CD4-positive, alpha-beta memory T cell (primary cell): ENCODE data around the gene MRGPRF. TPM values are rescaled to one million over a fixed set of nuclear protein-coding genes. Genes with fewer than 3 reads are reported as not detected.

Experiments
- CTCF ChIA-PET: fragments of 350-600 bp; sonication (Branson Sonifier 250); formaldehyde crosslinking; loops from one replicate; lab custom pipeline; 2021; ENCODE audit warnings: inconsistent platforms; ENCODE audit not compliant: partially characterized antibody; lab: Charles Lee
- POLR2A ChIA-PET: fragments of 350-600 bp; sonication (Branson Sonifier 250); formaldehyde crosslinking; loops from one replicate; lab custom pipeline; 2021; ENCODE audit not compliant: partially characterized antibody; lab: Charles Lee
- DNase-seq, 5 donors: peaks; one replicate each; pipeline versions ENCODE4 v3.0.0 to v3.0.0-alpha.2; 2020 to 2022; ENCODE audit warnings: mixed read lengths in 1 of 5
- H3K27ac ChIP-seq: one replicate; pipeline ENCODE4 v1.7.0; 2013; ENCODE audit warnings: low read depth, low read length
- H3K27me3 ChIP-seq: 2 replicates; pipeline ENCODE4 v1.7.0; 2013; ENCODE audit warnings: mild to moderate bottlenecking, low read length, moderate library complexity; ENCODE audit not compliant: insufficient read depth
- H3K36me3 ChIP-seq: 2 replicates; pipeline ENCODE4 v1.7.0; 2013; ENCODE audit warnings: mild to moderate bottlenecking, low read length, moderate library complexity; ENCODE audit not compliant: insufficient read depth
- H3K4me1 ChIP-seq: 2 replicates; pipeline ENCODE4 v1.7.0; 2013; ENCODE audit warnings: mild to moderate bottlenecking, low read length, moderate library complexity; ENCODE audit not compliant: insufficient read depth
- H3K4me3 ChIP-seq, 2 donors: one replicate each; pipeline ENCODE4 v1.7.0; 2013; ENCODE audit warnings: low read length in 2 of 2, mild to moderate bottlenecking in 1 of 2
- H3K9me3 ChIP-seq, 2 donors: one replicate each; pipeline ENCODE4 v1.7.0; 2013; ENCODE audit warnings: low read length in 2 of 2, control low read depth in 1 of 2; ENCODE audit not compliant: control insufficient read depth in 1 of 2
- H3K27ac Mint-ChIP-seq, 7 donors: one replicate each; pipeline ENCODE4 v1.8.0; 2020 to 2021; ENCODE audit warnings: mixed read lengths in 7 of 7, mild to moderate bottlenecking in 6 of 7, inconsistent platforms in 3 of 7, moderate library complexity in 3 of 7
- H3K27me3 Mint-ChIP-seq, 2 donors: one replicate each; pipeline ENCODE4 v1.8.0; 2020 to 2021; ENCODE audit warnings: mixed read lengths in 2 of 2
- H3K36me3 Mint-ChIP-seq, 2 donors: one replicate each; pipeline ENCODE4 v1.8.0; 2020 to 2021; ENCODE audit warnings: mixed read lengths in 2 of 2, inconsistent platforms in 1 of 2, mild to moderate bottlenecking in 1 of 2
- H3K4me1 Mint-ChIP-seq, 4 donors: one replicate each; pipeline ENCODE4 v1.8.0; 2020 to 2021; ENCODE audit warnings: mixed read lengths in 4 of 4, mild to moderate bottlenecking in 1 of 4
- H3K4me3 Mint-ChIP-seq, 8 donors: one replicate each; pipeline ENCODE4 v1.8.0; 2020 to 2021; ENCODE audit warnings: mixed read lengths in 8 of 8, mild to moderate bottlenecking in 7 of 8, moderate library complexity in 6 of 8, inconsistent platforms in 3 of 8
- H3K9me3 Mint-ChIP-seq, 8 donors: one replicate each; pipeline ENCODE4 v1.8.0; 2020 to 2021; ENCODE audit warnings: mixed read lengths in 8 of 8, mild to moderate bottlenecking in 5 of 8, inconsistent platforms in 3 of 8, moderate library complexity in 1 of 8
- intact Hi-C: fragments of 100-400 bp; cut with micrococcal nuclease; formaldehyde crosslinking; loops from one replicate; pipeline ENCODE4 v1.15.1; 2023
- polyA plus RNA-seq, 2 donors: library from polyadenylated mRNA; unstranded; fragments of 300-500 nt; fragmentation: Illumina TruSeq; gene quantifications; one replicate each; pipeline ENCODE4 v1.2.3, GENCODE V29; 2021
- total RNA-seq, 2 experiments: library from RNA; stranded (reverse); gene quantifications; one replicate each; pipeline ENCODE4 v1.2.3, GENCODE V29; 2021

MRGPRF gene
- total and polyA plus RNA-seq, 4 experiments from 2014 or later: not detected

DNA sequence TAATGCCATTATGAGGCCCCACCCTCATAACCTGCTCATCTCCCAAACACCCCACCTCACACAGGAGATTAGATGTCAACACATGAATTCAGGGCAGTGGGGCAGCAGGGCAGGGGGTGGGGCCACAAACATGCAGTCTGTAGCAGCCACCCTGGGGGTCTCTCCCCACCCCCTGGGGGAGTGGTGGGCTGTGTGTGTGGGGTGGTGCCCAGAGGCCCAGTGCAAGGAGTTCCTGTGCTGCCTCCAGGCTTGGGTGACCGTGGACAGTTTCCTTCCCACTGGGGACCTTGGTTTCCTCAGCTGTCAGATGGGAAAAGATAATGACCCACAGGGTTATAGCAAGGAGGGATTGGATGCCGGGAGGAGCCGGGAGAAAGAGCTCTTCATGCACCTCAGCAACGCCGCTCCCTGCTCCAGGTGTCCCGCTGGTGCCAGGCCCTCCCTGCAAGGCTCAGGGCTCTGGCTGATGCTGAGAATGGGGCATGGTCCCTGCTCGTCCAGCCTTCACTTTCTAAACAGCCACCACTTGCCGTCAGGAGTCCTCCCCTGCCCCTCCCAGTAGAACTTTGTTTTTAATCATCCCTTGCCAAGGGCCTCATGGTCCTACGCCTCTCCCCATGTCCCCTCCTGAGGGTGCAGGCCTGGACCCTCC is 2.0 kb upstream of the MRGPRF start:
- H3K4me3 Mint-ChIP-seq: no peak overlapping the region
- peaks cover 0 to 10% (median 4%) of the 10 kb centered on the region in 4 donors for H3K4me1 Mint-ChIP-seq
- POLR2A ChIA-PET: no interaction called here
- H3K27ac Mint-ChIP-seq: no peak overlapping the region
- Histone ChIP-seq H3K36me3 (no peaks in the 10 kb centered on the region), H3K27ac (no peak overlapping the region), H3K4me3 (no peak overlapping the region), H3K4me1 (no peaks in the 10 kb centered on the region), H3K9me3 (no peaks in the 10 kb centered on the region), H3K27me3 (no peaks in the 10 kb centered on the region)
- DNase-seq: no peak
- H3K36me3 Mint-ChIP-seq: no peaks in the 10 kb centered on the region
- peaks cover 12 to 13% of the 10 kb centered on the region in 2 donors for H3K27me3 Mint-ChIP-seq
- no peaks in the 10 kb centered on the region for H3K9me3 Mint-ChIP-seq
- intact Hi-C loops: no loop called here
- CTCF ChIA-PET: no interaction called here

- no peaks in the 10 kb centered on the region for H3K36me3 Mint-ChIP-seq
- H3K9me3 Mint-ChIP-seq: no peaks in the 10 kb centered on the region
- H3K27me3 Mint-ChIP-seq: peaks cover 14 to 15% of the 10 kb centered on the region in 2 donors
- H3K4me3 Mint-ChIP-seq: no peak overlapping the region
- H3K9me3 ChIP-seq: no peaks in the 10 kb centered on the region
- intact Hi-C loops: no loop called here
- H3K36me3 ChIP-seq: no peaks in the 10 kb centered on the region
- no peak overlapping the region for H3K4me3 ChIP-seq
- POLR2A ChIA-PET: no interaction called here
- H3K4me1 ChIP-seq: no peaks in the 10 kb centered on the region
- DNase-seq: no peak
- no peak overlapping the region for H3K27ac ChIP-seq
- CTCF ChIA-PET: no interaction called here
- peaks cover 0 to 10% (median 4%) of the 10 kb centered on the region in 4 donors for H3K4me1 Mint-ChIP-seq
- H3K27ac Mint-ChIP-seq: no peak overlapping the region
- H3K27me3 ChIP-seq: no peaks in the 10 kb centered on the region
Observed at GRCh38 chr11:69014084-69014851, 1.2 kb upstream of the MRGPRF start.

GRCh38 chr11:69012092-69013008 is 696 bp downstream of the MRGPRF start:
- H3K4me1 ChIP-seq: no peaks in the 10 kb centered on the region
- POLR2A ChIA-PET: no interaction called here
- H3K9me3 ChIP-seq: no peaks in the 10 kb centered on the region
- no peaks in the 10 kb centered on the region for H3K36me3 Mint-ChIP-seq
- H3K27me3 ChIP-seq: no peaks in the 10 kb centered on the region
- H3K9me3 Mint-ChIP-seq: no peaks in the 10 kb centered on the region
- no peak for DNase-seq
- no peak overlapping the region for H3K4me3 ChIP-seq
- CTCF ChIA-PET: interaction anchor here (0.8 kb wide), 1 partner anchor 10 kb away, joined by 3 read pairs; no protein-coding TSS in a partner anchor
- peaks cover 14 to 15% of the 10 kb centered on the region in 2 donors for H3K27me3 Mint-ChIP-seq
- H3K27ac Mint-ChIP-seq: no peak overlapping the region
- intact Hi-C loops: no loop called here
- H3K27ac ChIP-seq: no peak overlapping the region
- peak overlapping the region in 4 of 8 donors; percentile 8 to 55 (median 38) for H3K4me3 Mint-ChIP-seq
- peaks cover 0 to 10% (median 4%) of the 10 kb centered on the region in 4 donors for H3K4me1 Mint-ChIP-seq
- H3K36me3 ChIP-seq: no peaks in the 10 kb centered on the region

DNA sequence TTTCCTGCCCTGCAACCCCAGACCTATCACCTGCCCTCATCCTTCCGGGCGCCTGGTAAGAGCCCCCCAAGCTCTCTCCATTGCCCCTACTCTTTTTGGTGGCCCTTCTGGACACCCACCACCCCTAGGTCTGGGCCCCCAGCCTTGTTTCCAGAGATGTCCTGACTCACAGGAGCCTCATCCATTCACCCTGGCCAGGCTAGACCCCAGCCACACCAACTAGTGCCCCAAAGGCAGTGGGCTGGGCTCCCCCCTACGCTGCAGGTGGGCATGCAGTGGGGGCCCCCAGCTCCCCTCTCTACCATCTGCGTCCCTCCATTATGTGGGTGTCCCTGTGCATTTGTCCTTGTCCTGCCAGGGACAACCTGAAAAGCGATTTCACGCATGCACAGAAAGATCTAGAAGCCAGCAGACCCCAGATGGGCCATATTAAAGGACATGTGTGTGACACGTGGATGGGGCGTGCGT is 1.4 kb downstream of the MRGPRF start:
- no peaks in the 10 kb centered on the region for H3K9me3 Mint-ChIP-seq
- Histone ChIP-seq H3K4me1 (no peaks in the 10 kb centered on the region), H3K4me3 (no peak overlapping the region), H3K36me3 (no peaks in the 10 kb centered on the region), H3K9me3 (no peaks in the 10 kb centered on the region), H3K27ac (no peak overlapping the region), H3K27me3 (no peaks in the 10 kb centered on the region)
- intact Hi-C loops: no loop called here
- peaks cover 0 to 10% (median 4%) of the 10 kb centered on the region in 4 donors for H3K4me1 Mint-ChIP-seq
- H3K27ac Mint-ChIP-seq: peak overlapping the region in 1 of 7 donors; percentile 27
- DNase-seq: no peak
- no peaks in the 10 kb centered on the region for H3K36me3 Mint-ChIP-seq
- H3K27me3 Mint-ChIP-seq: peaks cover 14 to 15% of the 10 kb centered on the region in 2 donors
- POLR2A ChIA-PET: no interaction called here
- CTCF ChIA-PET: no interaction called here
- peak overlapping the region in 3 of 8 donors; percentile 43 to 57 (median 55) for H3K4me3 Mint-ChIP-seq

GRCh38 chr11:69010964-69011623 is 2.0 kb downstream of the MRGPRF start:
- H3K27ac Mint-ChIP-seq: no peak overlapping the region
- ChIA-PET POLR2A (interaction anchor here (1.2 kb wide), 1 partner anchor 37 kb away, joined by 4 read pairs; the partner anchor contains the start of gene TPCN2), CTCF (no interaction called here)
- H3K4me1 Mint-ChIP-seq: peaks cover 0 to 10% (median 4%) of the 10 kb centered on the region in 4 donors
- no peak overlapping the region for H3K4me3 ChIP-seq
- intact Hi-C loops: no loop called here
- H3K36me3 Mint-ChIP-seq: no peaks in the 10 kb centered on the region
- H3K27me3 ChIP-seq: no peaks in the 10 kb centered on the region
- no peaks in the 10 kb centered on the region for H3K36me3 ChIP-seq
- DNase-seq: peak in 3 of 5 donors; percentile 12 to 25 (median 14)
- H3K9me3 Mint-ChIP-seq: no peaks in the 10 kb centered on the region
- H3K9me3 ChIP-seq: no peaks in the 10 kb centered on the region
- H3K4me3 Mint-ChIP-seq: peak overlapping the region in 2 of 8 donors; percentile 43 to 57
- H3K27ac ChIP-seq: no peak overlapping the region
- peaks cover 14 to 15% of the 10 kb centered on the region in 2 donors for H3K27me3 Mint-ChIP-seq
- no peaks in the 10 kb centered on the region for H3K4me1 ChIP-seq

GRCh38 chr11:69010361-69010891 is 2.6 kb downstream of the MRGPRF start:
- Mint-ChIP-seq H3K4me3 (peak overlapping the region in 2 of 8 donors; percentile 35 to 38), H3K4me1 (peaks cover 0 to 10% (median 4%) of the 10 kb centered on the region in 4 donors), H3K27me3 (peaks cover 14 to 16% of the 10 kb centered on the region in 2 donors), H3K27ac (no peak overlapping the region), H3K9me3 (no peaks in the 10 kb centered on the region), H3K36me3 (no peaks in the 10 kb centered on the region)
- no peaks in the 10 kb centered on the region for H3K4me1 ChIP-seq
- no peak for DNase-seq
- intact Hi-C loops: no loop called here
- H3K4me3 ChIP-seq: no peak overlapping the region
- no peaks in the 10 kb centered on the region for H3K9me3 ChIP-seq
- no peaks in the 10 kb centered on the region for H3K36me3 ChIP-seq
- H3K27me3 ChIP-seq: no peaks in the 10 kb centered on the region
- ChIA-PET CTCF (no interaction called here), POLR2A (interaction anchor here (1.2 kb wide), 1 partner anchor 38 kb away, joined by 4 read pairs; the partner anchor contains the start of gene TPCN2)
- no peak overlapping the region for H3K27ac ChIP-seq
